ENCODE results near the gene SLC7A6.

DNA sequence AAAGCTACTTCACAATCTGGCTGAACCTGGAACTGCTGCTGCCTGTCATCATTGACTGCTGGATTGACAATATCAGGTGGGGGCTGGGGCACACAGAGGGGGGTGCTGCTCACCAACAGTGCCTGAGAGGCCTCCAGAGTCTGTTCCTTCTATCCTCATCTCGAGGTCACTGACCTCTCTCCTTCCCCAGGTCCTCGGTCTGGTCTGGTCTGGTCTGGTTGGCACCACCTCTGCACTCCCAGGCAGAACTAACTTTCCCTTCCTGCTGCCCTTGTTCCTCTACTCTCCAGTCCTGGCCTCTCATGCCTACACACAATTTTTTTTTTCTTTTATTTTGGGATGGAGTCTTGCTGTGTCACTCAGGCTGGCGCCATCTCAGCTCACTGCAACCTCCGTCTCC lies 15.0 kb upstream of the SLC7A6 start:
- TF ChIP-seq POLR2AphosphoS5 (IDR thresholded peaks at IDR 0.05; ENCODE audit: borderline replicate concordance, low read depth, low read length), result no peak
- TF ChIP-seq EZH2 (IDR thresholded peaks at IDR 0.05), result no peak
- TF ChIP-seq FOXP2 (optimal IDR thresholded peaks at IDR 0.05; ENCODE audit: control extremely low read depth, extremely low read length, insufficient read depth), result no peak
